HepG2 (cell line): ENCODE data around the gene ZIC3. TPM values are rescaled to one million over a fixed set of nuclear protein-coding genes. Genes with fewer than 3 reads are reported as not detected.

Source experiments
- ATAC-seq: fragments of 200-7000 bp; cut with Tn5 transposase; 3 replicates; pipeline ENCODE4 v1.9.1; 2020; ENCODE audit warnings: mild to moderate bottlenecking, moderate library complexity
- BruUV-seq: library from RNA; stranded (reverse); fragments of 400-500 nt; replicated peaks from 2 replicates; lab custom pipeline; 2021; lab: Mats Ljungman, UMichigan
- CTCF ChIA-PET: fragments of 300-600 bp; formaldehyde crosslinking; extraction: SDS; loops from one replicate; lab custom pipeline; 2021; ENCODE audit warnings: low total read pairs, inconsistent platforms, low intra/inter-chr PET ratio; lab: Yijun Ruan, JAX
- POLR2A ChIA-PET: fragments of 350-600 bp; sonication (Branson Sonifier 250); formaldehyde crosslinking; loops from one replicate; lab custom pipeline; 2020; ENCODE audit warnings: antibody characterized with exemption, inconsistent platforms; lab: Yijun Ruan, JAX
- DNase-seq: peaks from one replicate; pipeline ENCODE4 v3.0.0-alpha.2; 2015; ENCODE audit warnings: low spot score
- FAIRE-seq: peaks from 3 replicates; lab custom pipeline; 2011; peaks lifted over from hg19 to GRCh38; lab: Jason Lieb, UNC
- H2AFZ ChIP-seq: one replicate; pipeline ENCODE4 v1.6.1; 2011; ENCODE audit warnings: low read length, inconsistent platforms
- H3K27ac ChIP-seq: fragments of 300-600 bp; 3 replicates; pipeline ENCODE4 v1.8.0; 2011; ENCODE audit warnings: mixed run types, mild to moderate bottlenecking, mixed read lengths, low read length, inconsistent platforms; ENCODE audit not compliant: insufficient read depth; ENCODE audit errors: extremely low read length
- H3K27me3 ChIP-seq, 2 experiments: fragments of 200-600 bp in 1 of 2; 2 replicates in 1 of 2; 3 replicates in 1 of 2; pipeline versions ENCODE4 v1.6.0 to v1.8.0; 2011; ENCODE audit warnings: low read length in 2 of 2, mild to moderate bottlenecking in 2 of 2, moderate library complexity in 2 of 2, inconsistent platforms in 1 of 2; ENCODE audit not compliant: insufficient read depth in 2 of 2, control insufficient read depth in 1 of 2
- H3K36me3 ChIP-seq, 2 experiments: fragments of 200-600 bp in 1 of 2; replicated peaks in 1 of 2; 2 replicates in 1 of 2; 3 replicates in 1 of 2; pipeline versions ENCODE4 v1.5.1 to v1.8.0; 2011; ENCODE audit warnings: low read length in 2 of 2, inconsistent platforms in 1 of 2; ENCODE audit not compliant: insufficient read depth in 2 of 2, control insufficient read depth in 1 of 2
- H3K4me1 ChIP-seq: 2 replicates; pipeline ENCODE4 v1.5.1; 2012; ENCODE audit warnings: low read length, inconsistent platforms; ENCODE audit not compliant: insufficient read depth
- H3K4me2 ChIP-seq: 2 replicates; pipeline ENCODE4 v1.6.0; 2011; ENCODE audit warnings: low read depth, low read length, inconsistent platforms
- H3K4me3 ChIP-seq, 3 experiments: fragments of 200-600 bp in 1 of 3; sonication (generic), shearing (Covaris generic) in 1 of 3; replicated peaks in 1 of 3; 2 replicates each; pipeline ENCODE4 v1.5.1; 2011 to 2016; ENCODE audit warnings: low read length in 3 of 3, inconsistent platforms in 2 of 3, low read depth in 2 of 3, mild to moderate bottlenecking in 2 of 3, control low read depth in 1 of 3, mixed read lengths in 1 of 3; ENCODE audit not compliant: insufficient read depth in 1 of 3
- H3K79me2 ChIP-seq: one replicate; pipeline ENCODE4 v1.6.1; 2011; ENCODE audit warnings: low read length, inconsistent platforms; ENCODE audit not compliant: insufficient read depth
- H3K9ac ChIP-seq: 2 replicates; pipeline ENCODE4 v1.6.0; 2011; ENCODE audit warnings: mild to moderate bottlenecking, low read depth, low read length, inconsistent platforms; ENCODE audit not compliant: insufficient read depth
- H3K9me3 ChIP-seq: 2 replicates; pipeline ENCODE4 v1.5.1; 2012; ENCODE audit warnings: mild to moderate bottlenecking, low read length
- H4K20me1 ChIP-seq: 2 replicates; pipeline ENCODE4 v1.6.0; 2011; ENCODE audit warnings: inconsistent platforms, mild to moderate bottlenecking, low read length, moderate library complexity; ENCODE audit not compliant: insufficient read depth
- CCAR2 ChIP-seq: fragments of 200-400 bp; formaldehyde crosslinking; optimal IDR thresholded peaks from 2 replicates; pipeline ENCODE3; 2018; ENCODE audit warnings: low read depth, mild to moderate bottlenecking, low read length, moderate library complexity
- HOXA3 ChIP-seq: sonication (generic); formaldehyde crosslinking; IDR thresholded peaks from 2 replicates; pipeline ENCODE4 v1.5.0; 2020; ENCODE audit warnings: missing genetic modification reagents
- KAT2B ChIP-seq: fragments of 150-350 bp; IDR thresholded peaks from 2 replicates; pipeline ENCODE4 v1.6.1; 2014; ENCODE audit warnings: low read depth, low read length, borderline replicate concordance
- MAZ ChIP-seq, 2 experiments: sonication (generic) in 1 of 2; formaldehyde crosslinking in 1 of 2; IDR thresholded peaks; 2 replicates each; pipeline versions ENCODE4 v1.5.0 to v1.6.1; 2012 to 2020; ENCODE audit warnings: low read depth in 2 of 2, mild to moderate bottlenecking in 2 of 2, borderline replicate concordance in 1 of 2, improper control_type of control experiment in 1 of 2, low read length in 1 of 2, missing genetic modification reagents in 1 of 2, moderate library complexity in 1 of 2
- MEIS1 ChIP-seq: sonication (generic); formaldehyde crosslinking; IDR thresholded peaks from 2 replicates; pipeline ENCODE4 v1.9.0; 2021; ENCODE audit warnings: mild to moderate bottlenecking, missing genetic modification reagents, moderate library complexity, borderline replicate concordance
- SKI ChIP-seq: fragments of 450-650 bp; IDR thresholded peaks from one replicate; pipeline ENCODE4 v1.6.1; 2018; ENCODE audit warnings: mild to moderate bottlenecking; ENCODE audit not compliant: partially characterized antibody
- ZIK1 ChIP-seq: sonication (generic); formaldehyde crosslinking; IDR thresholded peaks from 2 replicates; pipeline ENCODE4 v1.5.0; 2020; ENCODE audit warnings: mild to moderate bottlenecking, low read depth, missing genetic modification reagents, borderline replicate concordance
- ZNF550 ChIP-seq: sonication (generic); formaldehyde crosslinking; IDR thresholded peaks from 2 replicates; pipeline ENCODE4 v1.4.0; 2020; ENCODE audit warnings: mild to moderate bottlenecking, missing genetic modification reagents, borderline replicate concordance
- ZNF614 ChIP-seq: IDR thresholded peaks from 2 replicates; pipeline ENCODE4 v1.6.1; 2018; ENCODE audit warnings: missing biosample characterization, missing genetic modification reagents, inconsistent platforms, borderline replicate concordance
- WGBS: methylation state at CpG from one replicate; pipeline ENCODE4 v1.1.6; 2017; ENCODE audit warnings: low lambda C conversion rate; 5-methylcytosine and 5-hydroxymethylcytosine counted together
- in situ Hi-C: cut with HindIII; loops from 2 replicates; pipeline ENCODE4 v1.10.0; 2017; ENCODE audit warnings: low pct_unique_long_range_greater_than_20kb; ENCODE audit not compliant: extremely low pct_ligation_motif_present
- intact Hi-C: fragments of 100-400 bp; cut with micrococcal nuclease; formaldehyde crosslinking; loops from one replicate; pipeline ENCODE4 v1.10.0; 2022; ENCODE audit not compliant: unreplicated experiment
- polyA plus RNA-seq, 8 experiments: library from polyadenylated mRNA; depleted of rRNA in 3 of 8; stranded (reverse) in 7 of 8; unstranded in 1 of 8; fragments of >200 nt; fragmentation: Illumina TruSeq in 4 of 8; extraction: Trizol in 4 of 8; gene quantifications; 2 replicates each; pipeline versions ENCODE4 v1.2.1 to v1.2.3, GENCODE V29; 2011 to 2016; ENCODE audit warnings: low read depth in 4 of 8, missing spikeins in 1 of 8, mixed read lengths in 1 of 8; ENCODE audit not compliant: insufficient read depth in 1 of 8
- total RNA-seq, 5 experiments: library from RNA; depleted of rRNA; stranded (reverse); fragments of >200 nt; fragmentation: Illumina TruSeq; extraction: Trizol; gene quantifications; 2 replicates each; pipeline ENCODE4 v1.2.3, GENCODE V29; 2016; ENCODE audit warnings: low read depth in 1 of 5
- TF ChIP-seq, protein P1 (sequence below): sonication (generic); formaldehyde crosslinking; IDR thresholded peaks from 2 replicates; pipeline ENCODE4 v1.4.0; 2020; ENCODE audit warnings: low read depth, mild to moderate bottlenecking, missing genetic modification reagents

ZIC3 gene
- total and polyA plus RNA-seq, 2 of the 13 experiments (the other 11 are each of a cell fraction or from before 2014, with no cell fraction given): not detected

DNA sequence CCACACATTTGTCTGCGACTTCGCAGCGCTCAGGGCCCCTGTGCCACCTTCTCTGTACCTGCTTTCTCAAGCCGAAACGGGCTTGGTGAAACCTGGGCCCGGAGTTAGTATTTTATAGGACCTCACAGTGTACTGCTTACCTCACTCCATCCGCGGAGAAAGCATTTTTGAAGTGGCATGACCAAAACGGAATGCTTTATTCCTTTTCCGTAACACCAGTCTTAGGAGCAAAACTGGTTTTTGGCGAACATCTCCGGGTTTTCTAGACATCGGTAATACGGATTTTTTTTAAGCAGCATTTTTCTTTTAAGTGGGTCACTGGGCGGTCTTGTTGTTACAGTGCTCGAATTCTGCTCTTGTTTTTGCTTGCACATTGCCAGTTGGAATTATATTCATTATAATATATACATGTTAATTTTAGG, 3.6 kb downstream of the ZIC3 start:
- BruUV-seq: no TSS peak
- H4K20me1 ChIP-seq: no peaks in the 10 kb centered on the region
- H3K9ac ChIP-seq: no peak overlapping the region
- no peak overlapping the region for H2AFZ ChIP-seq
- H3K36me3 ChIP-seq: no peaks in the 10 kb centered on the region
- WGBS: 4% methylated on average over 6 of the region's 16 CpGs
- DNase-seq: no peak
- no peak overlapping the region for H3K4me3 ChIP-seq
- no peak for ATAC-seq
- H3K9me3 ChIP-seq: no peaks in the 10 kb centered on the region
- in situ Hi-C loops: no loop called here
- intact Hi-C loops: no loop called here
- H3K4me2 ChIP-seq: no peak overlapping the region
- no peak for FAIRE-seq
- H3K79me2 ChIP-seq: no peaks in the 10 kb centered on the region
- TF ChIP-seq, protein P1, sequence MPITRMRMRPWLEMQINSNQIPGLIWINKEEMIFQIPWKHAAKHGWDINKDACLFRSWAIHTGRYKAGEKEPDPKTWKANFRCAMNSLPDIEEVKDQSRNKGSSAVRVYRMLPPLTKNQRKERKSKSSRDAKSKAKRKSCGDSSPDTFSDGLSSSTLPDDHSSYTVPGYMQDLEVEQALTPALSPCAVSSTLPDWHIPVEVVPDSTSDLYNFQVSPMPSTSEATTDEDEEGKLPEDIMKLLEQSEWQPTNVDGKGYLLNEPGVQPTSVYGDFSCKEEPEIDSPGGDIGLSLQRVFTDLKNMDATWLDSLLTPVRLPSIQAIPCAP (CRISPR knock-in tag): no peak
- no peak for TF ChIP-seq ZNF614 (CRISPR knock-in tag)
- H3K4me1 ChIP-seq: no peaks in the 10 kb centered on the region
- ChIA-PET POLR2A (no interaction called here), CTCF (no interaction called here)
- no peak overlapping the region for H3K27ac ChIP-seq
- H3K27me3 ChIP-seq: no peaks in the 10 kb centered on the region

DNA sequence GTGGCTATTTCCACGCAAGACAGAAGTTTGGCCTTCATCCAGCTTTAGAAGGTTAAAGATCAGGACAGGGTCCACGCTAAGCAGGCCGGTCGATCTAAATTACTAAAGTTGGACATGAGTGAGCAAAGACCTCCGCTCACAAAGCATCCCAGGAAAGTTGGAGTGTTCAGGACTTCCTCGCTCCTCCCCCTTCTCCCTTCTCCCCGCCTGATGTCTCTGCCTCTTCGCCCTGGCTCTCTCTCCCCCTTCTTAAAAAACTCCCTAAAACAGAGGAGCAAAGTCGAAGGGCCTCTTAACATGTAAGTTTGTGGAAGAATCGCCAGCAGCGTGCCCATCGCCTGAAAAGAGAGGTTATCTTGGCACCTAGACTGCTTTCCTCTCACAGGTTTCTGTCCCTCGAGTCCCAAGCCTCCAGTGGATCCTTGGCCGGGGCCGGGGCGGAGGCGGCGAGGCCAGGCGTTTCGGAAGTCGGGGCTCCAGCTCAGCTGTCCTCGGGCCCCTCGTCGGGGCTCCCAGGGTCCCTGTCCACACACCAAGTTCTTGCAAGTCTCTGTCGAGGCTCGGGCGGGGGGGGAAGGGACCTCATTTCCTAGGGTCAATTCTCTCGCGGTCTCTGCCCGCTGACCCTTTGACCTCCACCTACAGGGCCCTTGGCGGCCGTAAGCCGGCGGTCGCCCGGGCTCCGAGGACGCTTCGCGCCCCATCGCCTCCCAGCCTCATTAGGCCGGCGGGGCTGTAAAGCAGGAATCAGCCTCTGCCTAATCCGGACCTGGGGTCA, 7.6 kb downstream of the ZIC3 start:
- no peak overlapping the region for H3K4me3 ChIP-seq
- H4K20me1 ChIP-seq: no peaks in the 10 kb centered on the region
- no peak overlapping the region for H2AFZ ChIP-seq
- no peaks in the 10 kb centered on the region for H3K79me2 ChIP-seq
- H3K4me2 ChIP-seq: no peak overlapping the region
- DNase-seq: no peak
- no TSS peak for BruUV-seq
- H3K4me1 ChIP-seq: no peaks in the 10 kb centered on the region
- H3K27me3 ChIP-seq: no peaks in the 10 kb centered on the region
- POLR2A ChIA-PET: no interaction called here
- no peak overlapping the region for H3K9ac ChIP-seq
- intact Hi-C loops: no loop called here
- no peaks in the 10 kb centered on the region for H3K9me3 ChIP-seq
- whole genome bisulfite sequencing: 33% methylated on average over 10 of the region's 44 CpGs
- FAIRE-seq: no peak
- ATAC-seq: no peak
- H3K36me3 ChIP-seq: no peaks in the 10 kb centered on the region
- in situ Hi-C loops: no loop called here
- no peak overlapping the region for H3K27ac ChIP-seq
- TF ChIP-seq HOXA3: no peak
- TF ChIP-seq ZNF550 (CRISPR knock-in tag): no peak
- no peak for TF ChIP-seq MAZ (IDR thresholded peaks at IDR 0.05; ENCODE audit: borderline replicate concordance, low read depth, low read length)
- no peak for TF ChIP-seq MAZ (CRISPR knock-in tag; IDR thresholded peaks at IDR 0.05; ENCODE audit: low read depth)
- no peak for TF ChIP-seq ZIK1 (CRISPR knock-in tag)
- no peak for TF ChIP-seq MEIS1 (CRISPR knock-in tag)
- TF ChIP-seq SKI: no peak
- no peak for TF ChIP-seq CCAR2
- TF ChIP-seq KAT2B: no peak
- TF ChIP-seq, all 625 proteins: peak for 0
- CTCF ChIA-PET: no interaction called here
